ENCODE results near the gene C16orf86.

Gene C16orf86

DNA sequence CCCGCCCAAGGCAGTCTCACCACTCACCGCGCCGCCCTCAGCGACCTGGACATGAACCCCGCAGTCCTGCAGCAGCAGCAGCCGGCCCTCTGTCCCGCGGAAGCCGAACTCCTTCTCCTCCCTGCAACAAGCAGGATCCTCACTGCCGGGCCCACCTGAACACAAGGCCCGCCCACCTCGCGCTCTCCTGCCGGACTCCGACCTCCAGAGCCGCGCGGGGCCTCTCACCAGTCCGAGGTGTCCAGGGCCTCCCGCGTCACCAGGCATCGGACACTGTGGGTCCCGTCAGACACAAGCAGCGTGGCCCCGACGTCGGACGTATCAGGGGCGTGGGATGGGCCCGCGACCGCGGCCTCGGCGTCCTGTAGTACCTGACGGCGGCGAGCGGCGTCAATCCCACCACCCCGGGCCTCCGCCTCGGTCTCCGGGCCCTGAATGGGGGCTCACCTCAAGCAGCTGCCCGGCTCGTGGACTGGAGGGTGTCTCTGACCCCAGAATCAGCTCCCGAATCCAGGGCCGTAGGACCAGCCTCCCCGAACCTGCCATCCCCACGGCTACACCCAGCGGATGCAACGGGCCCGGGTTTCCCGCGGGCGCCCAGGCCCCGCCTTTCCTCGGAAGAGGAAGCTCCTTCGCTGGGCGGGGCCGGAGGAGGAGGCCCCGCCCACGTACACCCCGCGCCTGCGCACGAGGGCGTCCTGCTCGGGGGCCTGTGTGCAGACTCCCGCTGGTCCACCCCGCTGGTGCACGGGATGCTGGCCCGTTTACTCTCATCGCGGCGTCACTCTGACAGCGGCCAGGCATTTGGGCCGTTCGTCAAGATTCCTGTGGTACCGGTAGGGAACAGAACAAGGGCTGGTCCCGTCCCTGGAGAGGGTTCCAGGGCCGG is 6.7 kb upstream of the C16orf86 start, which contains the start of gene ACD:
TSS of gene ACD (minus strand) at position 586 of the 889 bp plus-strand sequence. CDS start at position 546, 40 bp downstream.
- Histone ChIP-seq H3K4me1 (ENCODE audit: insufficient read depth, low read length) (no peaks in the 10 kb centered on the region), H3K36me3 (ENCODE audit: insufficient read depth, low read length) (no peaks in the 10 kb centered on the region), H3K9ac (ENCODE audit: low read depth, low read length) (peak within 1 kb of the TSS; percentile 81), H3K9me3 (ENCODE audit: control insufficient read depth, insufficient read depth, low read length) (no peaks in the 10 kb centered on the region)

DNA sequence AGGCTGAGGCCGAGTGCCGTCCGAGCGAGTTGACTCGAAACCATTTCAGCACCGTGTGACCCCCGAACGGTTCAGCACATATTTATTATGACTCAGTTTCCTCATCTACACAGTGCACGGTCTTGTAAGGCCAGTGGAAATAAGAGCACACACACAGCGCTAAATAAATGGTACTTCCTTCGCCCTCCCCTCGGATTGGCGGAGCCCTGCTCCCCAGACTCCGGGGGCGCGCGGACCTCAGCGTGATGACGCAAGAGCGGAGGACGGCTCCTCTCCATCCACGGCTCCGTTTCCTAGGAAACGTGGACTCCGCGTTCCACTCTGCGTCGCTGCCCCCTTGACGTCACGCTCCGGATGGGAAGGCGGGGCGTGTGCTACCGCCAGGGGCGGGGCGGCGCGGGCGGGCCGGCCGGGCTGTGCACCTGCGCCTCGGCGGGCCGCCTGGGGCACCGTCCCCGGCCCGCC is 6.0 kb upstream of the C16orf86 start, which contains the start of gene PARD6A:
TSS of gene PARD6A (plus strand) at position 397 of the 465 bp plus-strand sequence. CDS start 79 bp downstream, outside the sequence.
- H3K9ac ChIP-seq (ENCODE audit: low read depth, low read length) = peak within 1 kb of the TSS; percentile 81
- H3K36me3 ChIP-seq (ENCODE audit: insufficient read depth, low read length) = no peaks in the 10 kb centered on the region
- no peaks in the 10 kb centered on the region for H3K4me1 ChIP-seq (ENCODE audit: insufficient read depth, low read length)
- no peaks in the 10 kb centered on the region for H3K9me3 ChIP-seq (ENCODE audit: control insufficient read depth, insufficient read depth, low read length)

DNA sequence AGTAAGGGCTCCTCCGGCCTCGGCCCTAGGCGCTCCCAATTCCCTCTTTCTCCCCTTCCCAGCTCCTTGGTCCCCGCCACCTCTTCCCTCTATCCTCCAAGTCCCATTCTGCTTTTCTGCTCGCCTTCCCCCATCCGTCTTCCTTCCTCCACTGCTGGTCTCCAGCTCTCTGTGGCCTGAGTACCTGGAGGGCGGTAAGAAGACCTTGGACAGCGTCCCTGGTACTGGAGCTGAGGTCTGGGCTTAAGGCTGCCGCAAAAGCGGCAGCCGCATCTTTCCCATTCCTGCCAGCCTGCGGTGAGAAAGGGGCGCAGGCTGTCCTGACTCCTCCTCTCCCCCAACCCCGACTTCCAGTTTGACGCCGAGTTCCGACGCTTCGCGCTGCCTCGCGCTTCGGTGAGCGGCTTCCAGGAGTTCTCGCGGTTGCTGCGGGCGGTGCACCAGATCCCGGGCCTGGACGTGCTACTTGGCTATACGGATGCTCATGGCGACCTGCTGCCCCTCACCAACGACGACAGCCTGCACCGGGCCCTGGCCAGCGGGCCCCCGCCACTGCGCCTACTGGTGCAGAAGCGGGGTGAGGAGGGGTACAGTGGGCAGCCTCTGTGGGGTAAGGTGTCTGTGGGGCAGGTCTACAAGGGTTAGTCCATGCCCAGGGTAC is 5.4 kb upstream of the C16orf86 start:
- Histone ChIP-seq H3K4me1 (ENCODE audit: insufficient read depth, low read length) (no peaks in the 10 kb centered on the region), H3K36me3 (ENCODE audit: insufficient read depth, low read length) (no peaks in the 10 kb centered on the region), H3K9me3 (ENCODE audit: control insufficient read depth, insufficient read depth, low read length) (no peaks in the 10 kb centered on the region), H3K9ac (ENCODE audit: low read depth, low read length) (peak overlapping the region; percentile 81)

GRCh38 chr16:67661886-67662652 is 4.5 kb upstream of the C16orf86 start:
- no peaks in the 10 kb centered on the region for H3K9me3 ChIP-seq (ENCODE audit: control insufficient read depth, insufficient read depth, low read length)
- no peaks in the 10 kb centered on the region for H3K4me1 ChIP-seq (ENCODE audit: insufficient read depth, low read length)
- no peak overlapping the region for H3K9ac ChIP-seq (ENCODE audit: low read depth, low read length)
- no peaks in the 10 kb centered on the region for H3K36me3 ChIP-seq (ENCODE audit: insufficient read depth, low read length)

DNA sequence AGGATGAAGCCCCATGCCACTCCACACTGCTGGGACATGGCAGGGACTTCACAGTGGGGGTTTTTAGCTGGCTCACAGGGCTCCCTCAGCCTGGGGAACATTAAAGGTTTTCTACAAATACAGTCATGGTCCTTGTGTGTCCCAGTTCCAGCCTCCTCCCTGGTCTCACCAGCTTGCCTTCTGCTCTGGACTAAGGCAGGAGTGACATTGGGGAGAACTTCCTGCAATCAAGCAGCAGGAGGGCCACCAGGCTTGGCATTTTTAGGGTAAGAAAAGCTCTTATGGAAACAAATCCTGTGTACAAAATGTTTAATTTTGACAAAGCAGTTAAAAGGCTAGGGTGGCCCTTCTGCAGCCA is 4.0 kb upstream of the C16orf86 start:
- H3K9ac ChIP-seq (ENCODE audit: low read depth, low read length) = no peak overlapping the region
- no peaks in the 10 kb centered on the region for H3K9me3 ChIP-seq (ENCODE audit: control insufficient read depth, insufficient read depth, low read length)

DNA sequence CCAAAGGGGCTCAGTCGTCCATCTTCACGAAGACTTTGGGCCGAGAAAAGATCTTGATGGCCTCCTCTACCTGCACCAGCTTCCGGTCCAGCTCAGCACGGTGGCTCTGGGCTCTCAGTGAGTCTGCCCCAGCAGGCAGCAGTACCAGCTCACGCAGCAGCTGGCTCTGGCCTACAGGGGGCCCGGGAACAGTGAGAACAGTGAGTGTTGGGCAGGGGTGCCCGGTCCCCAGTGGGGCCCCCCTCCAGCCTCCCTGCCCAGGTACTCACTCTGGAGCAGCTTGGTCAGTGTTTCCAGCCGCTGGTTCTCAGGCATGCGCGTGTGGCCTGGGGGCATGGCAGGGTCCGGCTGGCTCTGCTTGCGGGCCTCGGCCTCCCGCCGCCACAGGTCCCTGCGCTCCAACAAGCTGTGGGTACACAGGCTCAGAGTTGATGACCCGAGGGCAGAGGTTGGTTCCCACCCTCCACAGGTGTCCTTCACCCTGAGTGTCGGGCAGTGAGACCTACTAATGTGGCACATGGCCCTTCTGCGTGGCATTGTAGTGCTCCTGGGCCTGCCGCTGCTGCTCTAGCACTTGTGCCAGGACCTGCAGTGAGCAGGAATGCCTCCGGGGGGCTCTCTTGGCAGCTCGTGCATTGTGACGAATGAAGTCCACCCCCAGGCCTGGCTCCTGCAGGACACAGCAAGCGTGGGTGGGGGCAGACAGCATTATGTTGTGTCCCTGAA is 3.3 kb upstream of the C16orf86 start:
- H3K9me3 ChIP-seq (ENCODE audit: control insufficient read depth, insufficient read depth, low read length) = no peaks in the 10 kb centered on the region
- no peak overlapping the region for H3K9ac ChIP-seq (ENCODE audit: low read depth, low read length)
- H3K4me1 ChIP-seq (ENCODE audit: insufficient read depth, low read length) = no peaks in the 10 kb centered on the region; the same call in 1 of the 2 replicates
- H3K36me3 ChIP-seq (ENCODE audit: insufficient read depth, low read length) = no peaks in the 10 kb centered on the region

More for the DNA sequence above, 4.0 kb upstream of the C16orf86 start:
- H3K36me3 ChIP-seq (ENCODE audit: insufficient read depth, low read length) = no peaks in the 10 kb centered on the region
- H3K4me1 ChIP-seq (ENCODE audit: insufficient read depth, low read length) = no peaks in the 10 kb centered on the region; the same call in 1 of the 2 replicates

- Histone ChIP-seq H3K36me3 (ENCODE audit: insufficient read depth, low read length) (no peaks in the 10 kb centered on the region), H3K9ac (ENCODE audit: low read depth, low read length) (no peak overlapping the region), H3K4me1 (ENCODE audit: insufficient read depth, low read length) (no peaks in the 10 kb centered on the region; the same call in 1 of the 2 replicates), H3K9me3 (ENCODE audit: control insufficient read depth, insufficient read depth, low read length) (no peaks in the 10 kb centered on the region)
These were observed 2.8 kb upstream of the C16orf86 start for GRCh38 chr16:67663877-67664222.

- H3K36me3 ChIP-seq (ENCODE audit: insufficient read depth, low read length) = no peaks in the 10 kb centered on the region
- H3K9me3 ChIP-seq (ENCODE audit: control insufficient read depth, insufficient read depth, low read length) = no peaks in the 10 kb centered on the region
- no peak overlapping the region for H3K9ac ChIP-seq (ENCODE audit: low read depth, low read length)
- no peaks in the 10 kb centered on the region; the same call in 1 of the 2 replicates for H3K4me1 ChIP-seq (ENCODE audit: insufficient read depth, low read length)
These were observed 2.4 kb upstream of the C16orf86 start for GRCh38 chr16:67664258-67664657.

GRCh38 chr16:67664871-67665270 is 1.7 kb upstream of the C16orf86 start:
- Histone ChIP-seq H3K4me1 (ENCODE audit: insufficient read depth, low read length) (no peaks in the 10 kb centered on the region; the same call in 1 of the 2 replicates), H3K9me3 (ENCODE audit: control insufficient read depth, insufficient read depth, low read length) (no peaks in the 10 kb centered on the region), H3K9ac (ENCODE audit: low read depth, low read length) (no peak overlapping the region), H3K36me3 (ENCODE audit: insufficient read depth, low read length) (no peaks in the 10 kb centered on the region)

- Histone ChIP-seq H3K4me1 (ENCODE audit: insufficient read depth, low read length) (no peaks in the 10 kb centered on the region; the same call in 1 of the 2 replicates), H3K36me3 (ENCODE audit: insufficient read depth, low read length) (no peaks in the 10 kb centered on the region), H3K9me3 (ENCODE audit: control insufficient read depth, insufficient read depth, low read length) (no peaks in the 10 kb centered on the region), H3K9ac (ENCODE audit: low read depth, low read length) (peak overlapping the region; percentile 79)
These were observed 1.0 kb upstream of the C16orf86 start for GRCh38 chr16:67665598-67665997.

GRCh38 chr16:67666032-67666551 is 522 bp upstream of the C16orf86 start:
- Histone ChIP-seq H3K36me3 (ENCODE audit: insufficient read depth, low read length) (no peaks in the 10 kb centered on the region), H3K4me1 (ENCODE audit: insufficient read depth, low read length) (no peaks in the 10 kb centered on the region; the same call in 1 of the 2 replicates), H3K9me3 (ENCODE audit: control insufficient read depth, insufficient read depth, low read length) (no peaks in the 10 kb centered on the region), H3K9ac (ENCODE audit: low read depth, low read length) (peak overlapping the region; percentile 79)

GRCh38 chr16:67667453-67667816 is 821 bp downstream of the C16orf86 start:
- Histone ChIP-seq H3K9me3 (ENCODE audit: control insufficient read depth, insufficient read depth, low read length) (no peaks in the 10 kb centered on the region), H3K9ac (ENCODE audit: low read depth, low read length) (peak overlapping the region; percentile 79; the same call in 1 of the 2 replicates), H3K4me1 (ENCODE audit: insufficient read depth, low read length) (no peaks in the 10 kb centered on the region; the same call in 1 of the 2 replicates), H3K36me3 (ENCODE audit: insufficient read depth, low read length) (no peaks in the 10 kb centered on the region)

- no peaks in the 10 kb centered on the region for H3K36me3 ChIP-seq (ENCODE audit: insufficient read depth, low read length)
- no peaks in the 10 kb centered on the region for H3K9me3 ChIP-seq (ENCODE audit: control insufficient read depth, insufficient read depth, low read length)
- no peaks in the 10 kb centered on the region; the same call in 1 of the 2 replicates for H3K4me1 ChIP-seq (ENCODE audit: insufficient read depth, low read length)
- H3K9ac ChIP-seq (ENCODE audit: low read depth, low read length) = peak overlapping the region; percentile 79; the same call in 1 of the 2 replicates
These were observed 1.3 kb downstream of the C16orf86 start for GRCh38 chr16:67667817-67668494.

Measured in ES-I3 (cell line).